Hepatocyte (in vitro differentiated cells): ENCODE data around the gene WDR38. TPM values are rescaled to one million over a fixed set of nuclear protein-coding genes. Genes with fewer than 3 reads are reported as not detected.
"Not testable (repeated sequence)": the region's sequence is repeated elsewhere in the genome, so short reads cannot be mapped to it uniquely, and the experiment has no call there.

ENCODE experiments used
- DNase-seq: peaks from one replicate; pipeline ENCODE4 v3.0.0-alpha.2; 2016; ENCODE audit warnings: low spot score
- H2AFZ ChIP-seq: fragments of 200-600 bp; sonication (generic); 2 replicates; pipeline ENCODE4 v1.6.0; 2016; ENCODE audit warnings: antibody characterized with exemption, mild to moderate bottlenecking
- H3K27ac ChIP-seq: fragments of 200-600 bp; sonication (generic); 2 replicates; pipeline ENCODE4 v1.5.1; 2016; ENCODE audit warnings: mild to moderate bottlenecking
- H3K27me3 ChIP-seq: fragments of 200-600 bp; sonication (generic); 2 replicates; pipeline ENCODE4 v1.6.1; 2016
- H3K36me3 ChIP-seq: fragments of 200-600 bp; sonication (generic); replicated peaks from 2 replicates; pipeline ENCODE4 v1.5.1; 2016; ENCODE audit warnings: low read depth; ENCODE audit not compliant: insufficient read depth
- H3K4me1 ChIP-seq: fragments of 200-600 bp; sonication (generic); 2 replicates; pipeline ENCODE4 v1.5.1; 2016; ENCODE audit warnings: mild to moderate bottlenecking, moderate library complexity; ENCODE audit not compliant: insufficient read depth
- H3K4me2 ChIP-seq: fragments of 200-600 bp; sonication (generic); 2 replicates; pipeline ENCODE4 v1.6.0; 2016
- H3K4me3 ChIP-seq: fragments of 200-600 bp; sonication (generic); 2 replicates; pipeline ENCODE4 v1.5.1; 2016; ENCODE audit warnings: mild to moderate bottlenecking
- H3K79me2 ChIP-seq: fragments of 200-600 bp; sonication (generic); 2 replicates; pipeline ENCODE4 v1.6.0; 2017; ENCODE audit warnings: mild to moderate bottlenecking
- H3K9me2 ChIP-seq: fragments of 200-600 bp; sonication (generic); replicated peaks from 2 replicates; pipeline ENCODE4 v1.6.0; 2017; ENCODE audit warnings: mild to moderate bottlenecking; ENCODE audit not compliant: insufficient read depth
- H3K9me3 ChIP-seq: fragments of 200-600 bp; sonication (generic); 2 replicates; pipeline ENCODE4 v1.5.1; 2016; ENCODE audit warnings: low read depth, mild to moderate bottlenecking
- H4K20me1 ChIP-seq: fragments of 200-600 bp; sonication (generic); 2 replicates; pipeline ENCODE4 v1.6.0; 2016; ENCODE audit warnings: mild to moderate bottlenecking; ENCODE audit not compliant: insufficient read depth, poor library complexity, severe bottlenecking
- EZH2 ChIP-seq: fragments of 200-600 bp; sonication (generic); IDR thresholded peaks from 2 replicates; pipeline ENCODE4 v1.6.1; 2016; ENCODE audit warnings: antibody characterized with exemption, mild to moderate bottlenecking, borderline replicate concordance
- EZH2phosphoT487 ChIP-seq: fragments of 200-600 bp; sonication (generic); IDR thresholded peaks from one replicate; pipeline ENCODE4 v1.6.1; 2018; ENCODE audit warnings: antibody characterized with exemption, mild to moderate bottlenecking, low read depth, moderate library complexity; ENCODE audit not compliant: unreplicated experiment, severe bottlenecking
- WGBS: methylation state at CpG from one replicate; pipeline ENCODE4 v1.1.6; 2016; ENCODE audit warnings: low lambda C conversion rate; ENCODE audit errors: missing lambda C conversion rate; 5-methylcytosine and 5-hydroxymethylcytosine counted together
- polyA plus RNA-seq: library from polyadenylated mRNA; unstranded; fragments of >200 nt; fragmentation: Nextera tagmentation; extraction: Ambion mirVana; gene quantifications from 2 replicates; pipeline ENCODE4 v1.2.1, GENCODE V29; 2016
- total RNA-seq: library from RNA; depleted of rRNA; stranded (reverse); fragments of >200 nt; gene quantifications from 2 replicates; pipeline ENCODE4 v1.2.3, GENCODE V29; 2014
- TF ChIP-seq, protein P1 (sequence below): fragments of 200-600 bp; sonication (generic); IDR thresholded peaks from 2 replicates; pipeline ENCODE4 v1.5.1; 2016; ENCODE audit warnings: antibody characterized with exemption, mild to moderate bottlenecking; ENCODE audit not compliant: poor library complexity

The WDR38 gene
- total and polyA plus RNA-seq, 2 experiments from 2014 or later, result not detected

DNA sequence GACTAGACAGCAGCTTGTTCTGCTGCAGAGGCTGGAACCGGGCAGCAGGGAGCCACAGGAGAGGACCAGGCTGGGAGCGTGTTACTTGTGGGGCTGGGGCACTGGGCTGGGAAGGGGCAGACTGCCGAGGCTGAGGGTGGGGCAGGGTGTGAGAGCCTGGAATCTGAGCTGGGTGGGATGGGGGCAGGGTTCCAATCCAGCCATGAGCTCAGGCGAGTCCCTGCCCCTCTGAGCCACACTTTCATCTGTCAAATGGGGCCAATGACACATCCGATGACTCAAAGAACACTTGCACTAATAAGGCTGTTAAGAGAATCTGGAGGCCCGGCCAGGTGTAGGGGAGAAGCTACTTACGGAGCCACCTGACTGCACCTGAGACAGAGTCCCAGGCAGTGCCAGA lies 18.7 kb upstream of the WDR38 start:
- no peak overlapping the region for H2AFZ ChIP-seq
- DNase-seq, result peak; percentile 39

DNA sequence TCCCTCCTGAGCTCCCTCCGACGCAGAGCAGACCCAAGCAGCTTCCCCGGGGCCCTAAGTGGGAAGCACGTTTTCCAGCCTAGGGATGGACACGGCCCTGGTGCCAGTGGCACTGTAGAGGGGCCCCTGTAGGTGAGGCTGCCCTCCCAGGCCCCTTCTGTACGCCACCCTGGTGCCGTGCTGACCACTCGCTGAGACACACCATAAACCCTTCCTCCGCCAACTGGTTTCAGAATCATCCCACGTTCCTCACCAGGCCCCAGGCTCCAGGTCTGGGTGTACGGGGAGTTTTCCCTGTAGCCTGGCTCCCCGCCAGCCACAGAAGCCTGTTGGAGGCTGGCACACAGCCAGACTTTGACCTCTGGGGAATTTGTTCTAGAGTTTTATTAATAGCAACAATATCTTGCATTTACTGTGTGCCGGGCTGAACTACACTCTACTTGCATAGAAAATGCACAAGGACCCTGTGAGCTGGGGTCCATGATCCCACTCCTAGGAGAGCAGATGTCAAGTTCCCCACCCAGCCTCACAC lies 18.2 kb upstream of the WDR38 start:
- Histone ChIP-seq H3K27me3 (no peaks in the 10 kb centered on the region), H3K9me3 (no peaks in the 10 kb centered on the region), H3K9me2 (no peaks in the 10 kb centered on the region), H3K27ac (peak overlapping the region; percentile 35), H3K4me3 (no peak overlapping the region), H3K36me3 (no peaks in the 10 kb centered on the region), H2AFZ (no peak overlapping the region), H4K20me1 (no peaks in the 10 kb centered on the region), H3K4me1 (peaks cover 17% of the 10 kb centered on the region), H3K79me2 (no peaks in the 10 kb centered on the region), H3K4me2 (peak overlapping the region; percentile 47)
- peak; percentile 92 for DNase-seq
- WGBS, result 63% methylated on average over 13 of the region's 13 CpGs
- TF ChIP-seq EZH2phosphoT487 (no peak), EZH2 (no peak)
- TF ChIP-seq, protein P1, sequence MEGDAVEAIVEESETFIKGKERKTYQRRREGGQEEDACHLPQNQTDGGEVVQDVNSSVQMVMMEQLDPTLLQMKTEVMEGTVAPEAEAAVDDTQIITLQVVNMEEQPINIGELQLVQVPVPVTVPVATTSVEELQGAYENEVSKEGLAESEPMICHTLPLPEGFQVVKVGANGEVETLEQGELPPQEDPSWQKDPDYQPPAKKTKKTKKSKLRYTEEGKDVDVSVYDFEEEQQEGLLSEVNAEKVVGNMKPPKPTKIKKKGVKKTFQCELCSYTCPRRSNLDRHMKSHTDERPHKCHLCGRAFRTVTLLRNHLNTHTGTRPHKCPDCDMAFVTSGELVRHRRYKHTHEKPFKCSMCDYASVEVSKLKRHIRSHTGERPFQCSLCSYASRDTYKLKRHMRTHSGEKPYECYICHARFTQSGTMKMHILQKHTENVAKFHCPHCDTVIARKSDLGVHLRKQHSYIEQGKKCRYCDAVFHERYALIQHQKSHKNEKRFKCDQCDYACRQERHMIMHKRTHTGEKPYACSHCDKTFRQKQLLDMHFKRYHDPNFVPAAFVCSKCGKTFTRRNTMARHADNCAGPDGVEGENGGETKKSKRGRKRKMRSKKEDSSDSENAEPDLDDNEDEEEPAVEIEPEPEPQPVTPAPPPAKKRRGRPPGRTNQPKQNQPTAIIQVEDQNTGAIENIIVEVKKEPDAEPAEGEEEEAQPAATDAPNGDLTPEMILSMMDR, result no peak

More for the DNA sequence above, 18.7 kb upstream of the WDR38 start:
- WGBS, result 65% methylated on average over 7 of the region's 7 CpGs
- Histone ChIP-seq H3K9me2 (no peaks in the 10 kb centered on the region), H3K4me1 (peaks cover 17% of the 10 kb centered on the region), H3K27me3 (no peaks in the 10 kb centered on the region), H4K20me1 (no peaks in the 10 kb centered on the region), H3K27ac (peak overlapping the region; percentile 35), H3K4me2 (no peak overlapping the region), H3K4me3 (no peak overlapping the region), H3K79me2 (no peaks in the 10 kb centered on the region), H3K36me3 (no peaks in the 10 kb centered on the region), H3K9me3 (no peaks in the 10 kb centered on the region)
- TF ChIP-seq EZH2phosphoT487 (no peak), EZH2 (no peak)
- TF ChIP-seq, protein P1, result no peak

DNA sequence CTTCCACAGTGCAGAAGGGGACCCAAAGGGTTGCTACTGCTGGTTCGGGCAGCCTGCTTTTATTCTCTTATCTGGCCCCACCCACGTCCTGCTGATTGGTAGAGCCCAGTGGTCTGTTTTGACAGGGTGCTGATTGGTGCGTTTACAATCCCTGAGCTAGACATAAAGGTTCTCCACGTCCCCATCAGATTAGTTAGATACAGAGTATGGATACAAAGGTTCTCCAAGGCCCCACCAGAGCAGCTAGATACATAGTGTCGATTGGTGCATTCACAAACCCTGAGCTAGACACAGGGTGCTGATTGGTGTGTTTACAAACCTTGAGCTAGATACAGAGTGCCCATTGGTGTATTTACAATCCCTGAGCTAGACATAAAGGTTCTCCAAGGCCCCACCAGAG lies 15.1 kb upstream of the WDR38 start:
- WGBS, result 79% methylated on average over 5 of the region's 5 CpGs
- H3K79me2 ChIP-seq, H3K9me2 ChIP-seq, H3K36me3 ChIP-seq, H3K27ac ChIP-seq, H3K4me3 ChIP-seq, DNase-seq, H3K27me3 ChIP-seq, H3K4me2 ChIP-seq, H2AFZ ChIP-seq, H3K9me3 ChIP-seq, H4K20me1 ChIP-seq: not testable (repeated sequence)
- peaks cover 13% of the 10 kb centered on the region for H3K4me1 ChIP-seq

DNA sequence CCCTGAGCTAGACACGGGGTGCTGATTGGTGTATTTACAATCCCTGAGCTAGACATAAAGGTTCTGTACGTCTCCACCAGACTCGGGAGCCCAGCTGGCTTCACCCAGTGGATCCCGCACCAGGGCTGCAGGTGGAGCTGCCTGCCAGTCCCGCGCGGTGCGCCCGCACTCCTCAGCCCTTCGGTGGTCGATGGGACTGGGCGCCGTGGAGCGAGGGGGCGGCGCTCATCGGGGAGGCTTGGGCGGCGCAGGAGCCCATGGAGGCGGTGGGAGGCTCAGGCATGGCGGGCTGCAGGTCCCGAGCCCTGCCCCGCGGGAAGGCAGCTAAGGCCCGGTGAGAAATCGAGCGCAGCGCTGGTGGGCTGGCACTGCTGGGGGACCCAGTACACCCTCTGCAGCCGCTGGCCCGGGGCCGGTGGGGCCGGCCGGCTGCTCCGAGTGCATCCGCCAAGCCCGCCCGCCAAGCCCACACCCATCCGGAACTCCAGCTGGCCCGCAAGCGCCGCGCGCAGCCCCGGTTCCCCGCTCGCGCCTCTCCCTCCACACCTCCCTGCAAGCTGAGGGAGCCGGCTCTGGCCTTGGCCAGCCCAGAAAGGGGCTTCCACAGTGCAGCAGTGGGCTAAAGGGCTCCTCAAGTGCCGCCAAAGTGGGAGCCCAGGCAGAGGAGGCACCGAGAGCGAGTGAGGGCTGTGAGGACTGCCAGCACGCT lies 14.5 kb upstream of the WDR38 start:
- not testable (repeated sequence) for H4K20me1 ChIP-seq, H3K27me3 ChIP-seq, H3K79me2 ChIP-seq, H3K9me3 ChIP-seq, H3K27ac ChIP-seq, H3K9me2 ChIP-seq, H3K4me3 ChIP-seq, DNase-seq, H2AFZ ChIP-seq, H3K36me3 ChIP-seq, H3K4me2 ChIP-seq
- H3K4me1 ChIP-seq, result peaks cover 13% of the 10 kb centered on the region
- 95% methylated on average over 26 of the region's 52 CpGs for WGBS
